Activated T-cell treated with anti-CD3 and anti-CD28 coated beads, Interleukin-2, amount 50 U/mL, for 24 hours (primary cell): ENCODE measurements around the gene MTSS2.
"Not testable (repeated sequence)": the region's sequence is repeated elsewhere in the genome, so short reads cannot be mapped to it uniquely, and the experiment has no call there.

Experiments used
- DNase-seq: peaks from one replicate; pipeline ENCODE4 v3.0.0-alpha.2; 2020
- H3K27ac Mint-ChIP-seq: 2 replicates; pipeline ENCODE4 v1.8.0; 2020; ENCODE audit warnings: mild to moderate bottlenecking, mixed read lengths
- H3K27me3 Mint-ChIP-seq: 2 replicates; pipeline ENCODE4 v1.8.0; 2020; ENCODE audit warnings: mixed read lengths
- H3K36me3 Mint-ChIP-seq: 2 replicates; pipeline ENCODE4 v1.8.0; 2020; ENCODE audit warnings: low read depth, mixed read lengths
- H3K4me1 Mint-ChIP-seq: 2 replicates; pipeline ENCODE4 v1.8.0; 2020; ENCODE audit warnings: low read depth, mixed read lengths
- H3K4me3 Mint-ChIP-seq: 2 replicates; pipeline ENCODE4 v1.8.0; 2020; ENCODE audit warnings: mild to moderate bottlenecking, moderate library complexity, mixed read lengths
- H3K9me3 Mint-ChIP-seq: 2 replicates; pipeline ENCODE4 v1.8.0; 2020; ENCODE audit warnings: mixed read lengths

MTSS2 gene

GRCh38 chr16:70679671-70680494 is 6.0 kb downstream of the MTSS2 start:
- Mint-ChIP-seq H3K27me3 (peaks cover 26% of the 10 kb centered on the region), H3K9me3 (no peaks in the 10 kb centered on the region), H3K27ac (no peak overlapping the region), H3K4me3 (no peak overlapping the region), H3K36me3 (no peaks in the 10 kb centered on the region), H3K4me1 (peaks cover 4% of the 10 kb centered on the region)
- DNase-seq, result no peak

GRCh38 chr16:70678898-70679670 is 6.8 kb downstream of the MTSS2 start:
- H3K4me1 Mint-ChIP-seq, result peaks cover 2% of the 10 kb centered on the region
- peaks cover 20% of the 10 kb centered on the region for H3K27me3 Mint-ChIP-seq
- no peak overlapping the region for H3K27ac Mint-ChIP-seq
- no peaks in the 10 kb centered on the region for H3K36me3 Mint-ChIP-seq
- no peak overlapping the region for H3K4me3 Mint-ChIP-seq
- no peaks in the 10 kb centered on the region for H3K9me3 Mint-ChIP-seq
- DNase-seq, result no peak

- H3K27me3 Mint-ChIP-seq, result peaks cover 13% of the 10 kb centered on the region
- no peak overlapping the region for H3K4me3 Mint-ChIP-seq
- H3K27ac Mint-ChIP-seq, result no peak overlapping the region
These were observed 7.5 kb downstream of the MTSS2 start for GRCh38 chr16:70678121-70678897.

GRCh38 chr16:70677499-70678120 is 8.2 kb downstream of the MTSS2 start:
- Mint-ChIP-seq H3K9me3 (no peaks in the 10 kb centered on the region), H3K27ac (no peak overlapping the region), H3K4me1 (peaks cover 2% of the 10 kb centered on the region), H3K36me3 (no peaks in the 10 kb centered on the region), H3K4me3 (no peak overlapping the region), H3K27me3 (peaks cover 6% of the 10 kb centered on the region)
- DNase-seq, result no peak

More at GRCh38 chr16:70678121-70678897, 7.5 kb downstream of the MTSS2 start:
- no peak for DNase-seq
- no peaks in the 10 kb centered on the region for H3K36me3 Mint-ChIP-seq
- peaks cover 2% of the 10 kb centered on the region for H3K4me1 Mint-ChIP-seq
- H3K9me3 Mint-ChIP-seq, result no peaks in the 10 kb centered on the region

DNA sequence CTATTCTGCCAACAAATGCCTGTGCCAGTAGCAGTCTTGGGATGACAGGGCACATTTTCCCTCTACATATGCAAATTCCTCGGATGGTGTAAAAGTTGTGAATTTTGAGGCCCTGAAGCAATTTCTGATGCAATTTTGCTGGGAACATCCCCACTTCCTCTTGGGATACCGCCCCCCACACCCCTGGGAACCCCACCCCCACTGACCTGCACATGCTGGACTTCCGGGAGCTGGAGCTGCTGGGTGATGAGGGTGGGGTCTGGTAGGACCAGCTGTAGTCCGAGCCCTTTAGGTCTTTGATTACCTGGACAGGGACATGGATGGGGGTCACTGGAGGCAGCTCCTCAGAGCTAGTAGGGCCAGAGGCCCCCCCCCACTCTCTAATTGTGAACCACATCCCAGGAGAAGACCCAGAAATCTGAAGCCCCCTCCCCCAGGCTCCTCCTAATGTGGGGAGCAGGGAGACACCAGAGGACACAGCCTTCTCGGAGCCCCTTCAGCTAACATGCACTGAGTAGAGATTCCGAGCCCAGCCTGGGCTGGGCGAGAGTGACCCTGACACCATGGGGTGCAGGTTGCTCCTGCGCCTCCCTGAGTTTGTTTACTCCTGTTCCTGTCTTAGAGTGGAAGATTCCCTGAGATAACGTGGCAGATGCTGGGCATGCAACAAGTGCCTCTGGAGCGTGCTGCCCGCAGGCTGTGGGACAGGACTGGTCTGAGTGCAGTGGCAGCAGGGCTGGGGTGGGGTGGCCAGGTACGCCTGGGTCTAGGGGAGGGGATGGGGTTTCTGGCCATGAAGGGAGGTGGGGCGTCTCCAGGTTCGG is 9.0 kb downstream of the MTSS2 start:
- no peak for DNase-seq
- Mint-ChIP-seq H3K36me3 (no peaks in the 10 kb centered on the region), H3K27me3 (peaks cover under 1% of the 10 kb centered on the region), H3K4me3 (no peak overlapping the region), H3K27ac (no peak overlapping the region), H3K4me1 (peaks cover 2% of the 10 kb centered on the region), H3K9me3 (no peaks in the 10 kb centered on the region)

DNA sequence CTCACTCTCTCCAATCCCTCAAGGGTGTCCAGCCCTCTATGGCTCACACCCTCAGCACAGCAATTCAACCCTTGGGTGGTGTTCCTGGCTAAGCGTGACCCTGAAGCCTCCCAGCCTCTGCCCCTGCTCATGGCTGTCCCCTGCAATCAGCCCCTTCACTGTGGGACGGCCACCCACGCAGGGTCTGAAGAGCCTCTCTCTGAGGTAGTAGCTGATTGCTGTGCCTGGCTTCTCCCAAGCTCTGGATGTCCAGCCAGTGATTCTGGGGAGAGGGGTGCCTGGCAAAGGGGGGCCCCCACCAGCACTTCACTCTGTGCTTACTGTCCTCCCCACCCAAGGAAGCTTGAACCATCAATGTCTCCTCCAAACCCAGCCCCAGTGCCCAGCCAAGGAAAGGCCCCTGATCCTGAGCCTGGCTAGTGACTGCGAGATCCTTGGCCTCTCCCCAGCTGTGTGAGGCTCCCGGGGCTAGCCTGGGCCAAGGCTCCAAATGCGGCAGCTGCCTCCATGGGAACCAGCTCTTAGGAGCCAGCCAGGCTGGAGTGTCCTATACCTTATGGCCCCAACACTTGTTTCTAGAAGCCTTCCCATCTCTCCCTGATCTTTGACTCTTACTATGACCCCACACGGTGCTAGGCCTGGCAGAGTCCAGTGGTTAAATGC is 9.9 kb downstream of the MTSS2 start:
- Mint-ChIP-seq H3K9me3 (no peaks in the 10 kb centered on the region), H3K27me3 (no peaks in the 10 kb centered on the region), H3K4me3 (no peak overlapping the region), H3K4me1 (peaks cover 2% of the 10 kb centered on the region), H3K27ac (no peak overlapping the region), H3K36me3 (no peaks in the 10 kb centered on the region)
- DNase-seq, result no peak

- Mint-ChIP-seq H3K4me1 (peaks cover 2% of the 10 kb centered on the region), H3K9me3 (no peaks in the 10 kb centered on the region), H3K27ac (no peak overlapping the region), H3K4me3 (no peak overlapping the region), H3K27me3 (no peaks in the 10 kb centered on the region), H3K36me3 (no peaks in the 10 kb centered on the region)
- no peak for DNase-seq
These were observed 11.4 kb downstream of the MTSS2 start for GRCh38 chr16:70674221-70675014.

DNA sequence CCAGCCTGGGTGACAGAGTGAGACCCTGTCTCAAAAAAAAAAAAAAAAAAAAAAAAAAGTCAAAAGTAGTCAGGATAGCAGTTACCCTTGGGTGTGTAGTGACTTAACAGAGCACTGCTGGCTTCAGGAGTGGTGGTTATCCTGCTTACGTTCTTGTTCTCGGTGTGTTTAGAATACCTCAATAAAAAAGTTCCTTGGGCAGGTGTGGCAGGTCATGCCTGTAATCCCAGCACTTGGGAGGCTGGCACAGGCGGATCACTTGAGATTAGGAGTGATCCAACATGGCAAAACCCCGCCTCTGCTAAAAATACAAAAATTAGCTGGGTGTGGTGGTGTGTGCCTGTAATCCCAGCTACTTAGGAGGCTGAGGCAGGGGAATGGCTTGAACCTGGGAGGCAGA is 14.9 kb downstream of the MTSS2 start:
- H3K9me3 Mint-ChIP-seq, H3K27ac Mint-ChIP-seq, H3K4me3 Mint-ChIP-seq, H3K36me3 Mint-ChIP-seq, H3K4me1 Mint-ChIP-seq, H3K27me3 Mint-ChIP-seq, DNase-seq: not testable (repeated sequence)

- peaks cover 3% of the 10 kb centered on the region for H3K36me3 Mint-ChIP-seq
- no peaks in the 10 kb centered on the region for H3K27me3 Mint-ChIP-seq
- H3K4me1 Mint-ChIP-seq, result no peaks in the 10 kb centered on the region
- H3K9me3 Mint-ChIP-seq, result no peaks in the 10 kb centered on the region
- no peak overlapping the region for H3K4me3 Mint-ChIP-seq
- no peak overlapping the region for H3K27ac Mint-ChIP-seq
- DNase-seq, result no peak
These were observed 15.7 kb downstream of the MTSS2 start for GRCh38 chr16:70670175-70670574.

- Mint-ChIP-seq H3K36me3 (peaks cover 3% of the 10 kb centered on the region), H3K4me3 (no peak overlapping the region), H3K27me3 (no peaks in the 10 kb centered on the region), H3K9me3 (no peaks in the 10 kb centered on the region), H3K27ac (no peak overlapping the region), H3K4me1 (no peaks in the 10 kb centered on the region)
- no peak for DNase-seq
These were observed 19.8 kb downstream of the MTSS2 start for GRCh38 chr16:70665806-70666735.

- no peak overlapping the region for H3K27ac Mint-ChIP-seq
- H3K4me1 Mint-ChIP-seq, result no peaks in the 10 kb centered on the region
- peaks cover 3% of the 10 kb centered on the region for H3K36me3 Mint-ChIP-seq
- no peaks in the 10 kb centered on the region for H3K27me3 Mint-ChIP-seq
- H3K9me3 Mint-ChIP-seq, result no peaks in the 10 kb centered on the region
- H3K4me3 Mint-ChIP-seq, result no peak overlapping the region
- no peak for DNase-seq
These were observed 20.6 kb downstream of the MTSS2 start for GRCh38 chr16:70665113-70665694.
